Immature natural killer cell (primary cell): Measurements from ENCODE around the gene POLR1A. TPM values are rescaled to one million over a fixed set of nuclear protein-coding genes. Genes with fewer than 3 reads are reported as not detected.
A peak's percentile ranks its signal among the peaks of the same experiment; 100 is the strongest.

Experiments
- DNase-seq, 3 donors: peaks; one replicate each; pipeline ENCODE4 v3.0.0; 2022; ENCODE audit warnings: mixed read lengths in 1 of 3
- H3K27ac Mint-ChIP-seq, 6 donors: one replicate each; pipeline ENCODE4 v1.8.0; 2020; ENCODE audit warnings: mixed read lengths in 6 of 6, mild to moderate bottlenecking in 5 of 6, inconsistent platforms in 4 of 6, moderate library complexity in 3 of 6
- H3K27me3 Mint-ChIP-seq, 3 donors: one replicate each; pipeline ENCODE4 v1.8.0; 2020 to 2021; ENCODE audit warnings: low read depth in 3 of 3, mild to moderate bottlenecking in 3 of 3, mixed read lengths in 3 of 3, moderate library complexity in 3 of 3, inconsistent platforms in 1 of 3
- H3K36me3 Mint-ChIP-seq, 3 donors: one replicate each; pipeline ENCODE4 v1.8.0; 2020; ENCODE audit warnings: mixed read lengths in 3 of 3, inconsistent platforms in 2 of 3, mild to moderate bottlenecking in 2 of 3
- H3K4me1 Mint-ChIP-seq, 2 donors: one replicate each; pipeline ENCODE4 v1.8.0; 2020; ENCODE audit warnings: inconsistent platforms in 2 of 2, mild to moderate bottlenecking in 2 of 2, mixed read lengths in 2 of 2, moderate library complexity in 1 of 2
- H3K4me3 Mint-ChIP-seq, 5 donors: one replicate each; pipeline ENCODE4 v1.8.0; 2020; ENCODE audit warnings: mild to moderate bottlenecking in 5 of 5, mixed read lengths in 5 of 5, inconsistent platforms in 3 of 5, moderate library complexity in 3 of 5
- H3K9me3 Mint-ChIP-seq, 6 donors: one replicate each; pipeline ENCODE4 v1.8.0; 2020; ENCODE audit warnings: mild to moderate bottlenecking in 6 of 6, mixed read lengths in 6 of 6, inconsistent platforms in 4 of 6, moderate library complexity in 3 of 6
- polyA plus RNA-seq, 3 donors: library from polyadenylated mRNA; unstranded; fragments of 300-500 nt; fragmentation: Illumina TruSeq; gene quantifications; one replicate each; pipeline ENCODE4 v1.2.3, GENCODE V29; 2021

The POLR1A gene
- polyA plus RNA-seq, 3 donors from 2014 or later, result 1.0 to 7.2 (median 3.1) TPM

- no peaks in the 10 kb centered on the region for H3K9me3 Mint-ChIP-seq
- H3K4me1 Mint-ChIP-seq, result peaks cover 0 to 2% of the 10 kb centered on the region in 2 donors
- H3K4me3 Mint-ChIP-seq, result no peak overlapping the region
- H3K36me3 Mint-ChIP-seq, result peaks cover 29 to 54% (median 34%) of the 10 kb centered on the region in 3 donors
- H3K27ac Mint-ChIP-seq, result peak overlapping the region in 2 of 6 donors; percentile 7 to 45
- no peak for DNase-seq
- peaks cover 0 to 2% (median 0%) of the 10 kb centered on the region in 3 donors for H3K27me3 Mint-ChIP-seq
Observed at GRCh38 chr2:86027196-86027921, 78.3 kb downstream of the POLR1A start.

GRCh38 chr2:86026744-86027065, 79.0 kb downstream of the POLR1A start:
- H3K36me3 Mint-ChIP-seq, result peaks cover 25 to 50% (median 29%) of the 10 kb centered on the region in 3 donors
- H3K27ac Mint-ChIP-seq, result no peak overlapping the region
- no peak for DNase-seq
- no peaks in the 10 kb centered on the region for H3K9me3 Mint-ChIP-seq
- peaks cover 0 to 2% (median 0%) of the 10 kb centered on the region in 3 donors for H3K27me3 Mint-ChIP-seq
- no peak overlapping the region for H3K4me3 Mint-ChIP-seq
- H3K4me1 Mint-ChIP-seq, result no peaks in the 10 kb centered on the region

GRCh38 chr2:86025976-86026743, 79.5 kb downstream of the POLR1A start:
- no peak for DNase-seq
- no peaks in the 10 kb centered on the region for H3K9me3 Mint-ChIP-seq
- H3K4me3 Mint-ChIP-seq, result no peak overlapping the region
- no peaks in the 10 kb centered on the region for H3K4me1 Mint-ChIP-seq
- H3K27me3 Mint-ChIP-seq, result peaks cover 0 to 2% (median 0%) of the 10 kb centered on the region in 3 donors
- peaks cover 20 to 49% (median 25%) of the 10 kb centered on the region in 3 donors for H3K36me3 Mint-ChIP-seq
- H3K27ac Mint-ChIP-seq, result peak overlapping the region in 1 of 6 donors; percentile 24

GRCh38 chr2:86025229-86025820, 80.4 kb downstream of the POLR1A start:
- Mint-ChIP-seq H3K4me1 (no peaks in the 10 kb centered on the region), H3K27ac (peak overlapping the region in 3 of 6 donors; percentile 23 to 62 (median 36)), H3K9me3 (no peaks in the 10 kb centered on the region), H3K36me3 (peaks cover 16 to 42% (median 19%) of the 10 kb centered on the region in 3 donors), H3K27me3 (peaks cover 0 to 2% (median 0%) of the 10 kb centered on the region in 3 donors), H3K4me3 (no peak overlapping the region)
- DNase-seq, result no peak

- Mint-ChIP-seq H3K27ac (peak overlapping the region in 3 of 6 donors; percentile 10 to 57 (median 44)), H3K4me1 (no peaks in the 10 kb centered on the region), H3K4me3 (no peak overlapping the region), H3K9me3 (no peaks in the 10 kb centered on the region), H3K36me3 (peaks cover 12 to 25% (median 14%) of the 10 kb centered on the region in 3 donors), H3K27me3 (peaks cover 0 to 2% (median 0%) of the 10 kb centered on the region in 3 donors)
- no peak for DNase-seq
Observed at GRCh38 chr2:86023366-86023712, 82.3 kb downstream of the POLR1A start.

- DNase-seq, result no peak
- Mint-ChIP-seq H3K27me3 (peaks cover 0 to 2% (median 0%) of the 10 kb centered on the region in 3 donors), H3K27ac (peak overlapping the region; percentile 10 to 57 (median 46)), H3K36me3 (peaks cover 10 to 20% (median 10%) of the 10 kb centered on the region in 3 donors), H3K4me3 (no peak overlapping the region), H3K9me3 (no peaks in the 10 kb centered on the region), H3K4me1 (no peaks in the 10 kb centered on the region)
Observed at GRCh38 chr2:86022661-86023365, 82.9 kb downstream of the POLR1A start.

GRCh38 chr2:86021396-86022378, 84.0 kb downstream of the POLR1A start:
- peaks cover 4 to 10% (median 4%) of the 10 kb centered on the region in 3 donors for H3K36me3 Mint-ChIP-seq
- no peak overlapping the region for H3K4me3 Mint-ChIP-seq
- peaks cover 0 to 2% (median 0%) of the 10 kb centered on the region in 3 donors for H3K27me3 Mint-ChIP-seq
- peak overlapping the region in 5 of 6 donors; percentile 50 to 78 (median 63) for H3K27ac Mint-ChIP-seq
- DNase-seq, result no peak
- H3K4me1 Mint-ChIP-seq, result peaks cover 0 to 5% of the 10 kb centered on the region in 2 donors
- H3K9me3 Mint-ChIP-seq, result no peaks in the 10 kb centered on the region

GRCh38 chr2:86020984-86021383, 84.7 kb downstream of the POLR1A start:
- Mint-ChIP-seq H3K27me3 (peaks cover 0 to 2% (median 0%) of the 10 kb centered on the region in 3 donors), H3K36me3 (peaks cover 4 to 6% (median 4%) of the 10 kb centered on the region in 3 donors), H3K27ac (peak overlapping the region in 1 of 6 donors; percentile 50), H3K4me3 (no peak overlapping the region), H3K4me1 (peaks cover 0 to 6% of the 10 kb centered on the region in 2 donors), H3K9me3 (no peaks in the 10 kb centered on the region)
- no peak for DNase-seq

- no peak overlapping the region for H3K4me3 Mint-ChIP-seq
- peaks cover 1 to 2% (median 2%) of the 10 kb centered on the region in 3 donors for H3K27me3 Mint-ChIP-seq
- H3K27ac Mint-ChIP-seq, result no peak overlapping the region
- H3K4me1 Mint-ChIP-seq, result peaks cover 0 to 6% of the 10 kb centered on the region in 2 donors
- H3K36me3 Mint-ChIP-seq, result peaks cover 2 to 11% (median 5%) of the 10 kb centered on the region in 3 donors
- peaks cover 0 to 6% (median 0%) of the 10 kb centered on the region in 6 donors for H3K9me3 Mint-ChIP-seq
- DNase-seq, result no peak
Observed at GRCh38 chr2:86019121-86019520, 86.6 kb downstream of the POLR1A start.

GRCh38 chr2:86017901-86018896, 87.5 kb downstream of the POLR1A start:
- Mint-ChIP-seq H3K27ac (peak overlapping the region in 3 of 6 donors; percentile 65 to 86 (median 77)), H3K27me3 (peaks cover 0 to 2% (median 2%) of the 10 kb centered on the region in 3 donors), H3K4me3 (no peak overlapping the region), H3K9me3 (peaks cover 0 to 7% (median 0%) of the 10 kb centered on the region in 6 donors), H3K36me3 (peaks cover 0 to 13% (median 3%) of the 10 kb centered on the region in 3 donors), H3K4me1 (peaks cover 0 to 6% of the 10 kb centered on the region in 2 donors)
- DNase-seq, result no peak

- Mint-ChIP-seq H3K4me3 (peak overlapping the region in 2 of 5 donors; percentile 25 to 68), H3K36me3 (peaks cover 0 to 13% (median 2%) of the 10 kb centered on the region in 3 donors), H3K9me3 (peaks cover 0 to 7% (median 0%) of the 10 kb centered on the region in 6 donors), H3K4me1 (peaks cover 0 to 6% of the 10 kb centered on the region in 2 donors), H3K27me3 (peaks cover 0 to 2% (median 2%) of the 10 kb centered on the region in 3 donors), H3K27ac (peak overlapping the region in 5 of 6 donors; percentile 11 to 86 (median 53))
- no peak for DNase-seq
Observed at GRCh38 chr2:86016581-86016980, 89.1 kb downstream of the POLR1A start.
